Activated effector memory CD4-positive, alpha-beta T cell treated with anti-CD3 and anti-CD28 coated beads, Interleukin-2, amount 50 U/mL, for 16 hours (primary cell): ENCODE measurements around the gene MMP21.

Experiments
- DNase-seq: peaks from one replicate; pipeline ENCODE4 v3.0.0-alpha.2; 2020

The MMP21 gene

DNA sequence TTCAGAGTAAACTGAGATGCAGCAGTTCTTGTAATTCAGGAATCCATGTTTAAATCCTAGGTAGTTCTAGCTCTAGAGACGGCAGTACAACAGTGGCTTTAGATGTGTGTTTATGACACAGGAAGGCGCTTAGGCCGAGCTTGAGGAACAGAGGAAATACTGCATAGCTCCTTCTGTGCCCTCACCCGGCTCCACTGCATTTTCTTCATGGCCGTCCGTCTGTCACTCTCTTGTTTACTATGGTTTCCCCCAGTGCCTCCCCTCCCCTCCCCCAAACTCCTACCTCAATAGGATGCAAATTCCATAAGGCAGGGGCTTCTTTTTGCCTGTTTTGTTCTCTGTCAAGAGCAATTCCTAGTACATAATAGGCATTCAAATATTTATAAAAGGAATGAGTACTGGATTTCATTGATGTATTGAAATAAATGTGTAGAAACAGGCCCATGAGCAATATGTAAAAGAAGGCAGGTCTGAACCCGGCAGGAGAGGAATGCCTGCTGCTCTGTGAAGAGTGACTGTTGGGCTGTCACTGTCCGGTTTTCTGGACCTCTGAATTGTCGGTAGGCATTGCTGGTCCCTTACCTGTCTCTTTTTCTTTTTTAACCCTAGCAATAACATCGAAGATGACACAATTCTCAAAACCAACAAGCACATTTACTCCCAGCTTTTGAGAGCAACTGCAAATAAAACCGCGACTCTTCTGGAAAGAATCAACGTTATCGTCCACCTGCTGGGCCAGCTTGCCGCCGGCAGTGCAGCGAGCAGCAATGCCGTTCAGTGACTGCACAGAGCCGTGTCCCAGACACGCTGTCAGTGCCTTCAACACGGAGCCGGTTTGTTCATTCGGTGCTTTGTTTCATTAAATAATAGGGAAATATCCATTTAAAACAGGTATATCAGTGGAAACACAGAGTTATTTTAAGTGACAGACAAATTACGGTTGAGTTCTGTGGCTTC lies 12.7 kb downstream of the MMP21 start:
- no peak for DNase-seq

DNA sequence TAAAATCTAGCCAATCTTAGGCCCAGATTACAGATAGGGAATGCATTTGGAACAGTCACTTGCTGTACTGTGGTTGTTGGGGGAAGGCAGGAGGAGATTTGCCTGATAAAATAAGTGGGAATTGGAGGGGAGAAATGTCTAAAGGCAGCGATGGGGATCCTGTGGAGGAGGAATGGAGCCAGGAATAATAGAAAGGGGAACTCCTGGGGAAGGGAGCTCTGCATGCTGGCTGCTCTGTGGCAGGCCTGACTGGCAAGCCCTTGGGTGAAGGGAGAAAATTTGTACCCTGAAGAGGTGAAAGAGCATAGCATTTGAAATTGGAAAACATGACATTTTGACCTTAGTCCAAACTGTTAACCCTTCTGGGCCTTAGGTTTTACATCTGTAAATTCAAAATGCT lies 13.7 kb downstream of the MMP21 start:
- DNase-seq = no peak

DNA sequence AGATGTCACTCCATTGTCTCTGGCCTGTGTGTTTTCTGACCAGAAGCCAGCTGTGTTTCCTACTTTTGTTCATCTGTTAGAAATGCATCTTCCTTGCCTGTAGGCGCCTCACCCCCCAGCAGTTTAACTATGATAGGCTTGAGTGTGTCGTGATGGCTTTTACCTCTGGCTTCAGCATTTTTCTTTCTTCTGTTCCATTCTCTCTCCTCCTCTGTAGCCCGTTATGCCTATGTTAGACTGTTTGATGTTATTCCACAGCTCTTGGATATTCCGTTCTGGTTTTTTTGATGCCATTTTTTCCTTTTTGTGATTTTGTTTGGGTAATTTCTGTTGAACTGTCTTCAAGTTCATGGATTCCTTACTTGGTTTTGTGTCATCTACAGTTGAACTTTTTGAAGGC lies 17.9 kb downstream of the MMP21 start:
- DNase-seq = no peak

DNA sequence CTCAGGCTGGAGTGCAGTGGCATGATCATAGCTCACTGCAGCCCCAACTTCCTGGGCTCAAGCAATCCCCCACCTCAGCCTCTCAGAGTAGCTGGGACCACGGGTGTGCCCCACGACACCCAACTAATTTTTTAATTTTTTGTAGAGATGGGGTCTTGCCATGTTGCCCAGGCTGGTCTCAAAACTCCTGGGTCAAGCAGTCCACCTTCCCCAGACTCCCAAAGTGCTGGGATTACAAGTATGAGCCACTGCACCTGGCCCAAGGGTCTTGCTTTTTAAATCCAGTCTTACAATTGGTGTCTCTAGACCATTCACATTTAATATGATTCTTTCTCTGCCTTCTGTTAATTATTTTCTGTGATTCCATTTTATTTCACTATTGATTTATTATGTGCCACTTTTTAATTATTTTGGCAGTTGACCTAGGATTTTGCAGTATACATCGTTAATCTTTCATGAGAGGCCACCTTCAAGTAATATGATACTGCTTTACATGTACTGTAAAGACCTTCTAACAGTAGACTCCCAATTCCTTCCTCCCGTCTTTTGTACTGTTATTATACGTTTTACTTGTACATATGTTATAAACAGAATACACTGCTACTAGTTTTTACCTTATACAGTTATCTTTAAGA lies 18.7 kb downstream of the MMP21 start:
- DNase-seq = no peak

DNA sequence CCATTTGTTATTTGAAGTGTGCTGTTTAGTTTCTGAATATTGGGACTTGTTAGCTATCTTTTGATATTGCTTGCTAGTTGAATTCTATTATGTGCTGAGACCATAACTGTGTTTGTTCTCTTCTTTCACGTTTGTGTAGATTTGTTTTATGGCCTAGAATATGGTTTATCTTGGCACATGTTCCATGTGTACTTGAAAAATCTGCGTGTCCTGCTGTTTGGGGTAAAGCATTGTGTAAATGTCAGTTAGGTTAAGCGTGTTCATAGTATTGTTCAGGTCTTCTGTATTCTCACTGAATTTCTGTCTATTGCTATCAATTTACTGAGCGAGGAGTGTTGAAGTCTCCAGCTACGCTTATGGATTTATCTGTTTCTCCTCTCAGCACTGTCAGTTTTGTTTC lies 19.4 kb downstream of the MMP21 start:
- DNase-seq = no peak

DNA sequence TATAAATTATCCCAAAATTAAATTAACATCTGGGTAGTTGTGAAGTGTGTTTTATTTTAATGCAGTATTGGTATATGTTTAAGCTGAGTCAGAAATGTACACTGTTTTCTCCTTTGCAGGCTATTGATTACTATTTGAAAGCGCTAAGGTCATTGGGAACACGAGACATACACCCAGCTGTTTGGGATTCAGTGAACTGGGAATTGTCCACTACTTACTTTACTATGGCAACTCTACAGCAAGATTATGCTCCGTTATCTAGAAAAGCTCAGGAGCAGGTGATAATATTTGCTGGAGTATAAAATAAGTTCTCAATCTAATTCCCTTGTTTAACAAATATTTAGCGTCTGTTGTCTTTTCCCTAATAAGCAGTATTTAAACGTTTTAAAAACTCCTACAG lies 28.2 kb downstream of the MMP21 start:
- no peak for DNase-seq

DNA sequence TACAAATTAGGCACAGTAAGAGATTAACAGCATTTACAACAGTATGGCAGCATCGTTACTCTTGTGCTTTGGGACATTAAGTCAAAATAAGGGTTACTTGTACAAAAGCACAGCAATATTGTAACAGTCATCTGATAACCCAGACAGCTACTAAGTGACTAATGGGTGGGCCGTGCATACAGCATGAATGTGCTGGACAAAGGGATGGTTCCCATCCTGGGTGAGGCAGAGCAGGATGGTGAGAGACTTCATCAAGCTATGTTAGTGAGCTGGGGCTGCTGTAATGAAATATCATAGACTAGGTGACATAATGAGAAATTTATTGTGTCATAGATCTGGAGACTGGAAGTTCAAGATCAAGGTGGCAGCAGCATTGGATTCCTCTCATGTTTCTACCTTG lies 30.7 kb downstream of the MMP21 start:
- no peak for DNase-seq

DNA sequence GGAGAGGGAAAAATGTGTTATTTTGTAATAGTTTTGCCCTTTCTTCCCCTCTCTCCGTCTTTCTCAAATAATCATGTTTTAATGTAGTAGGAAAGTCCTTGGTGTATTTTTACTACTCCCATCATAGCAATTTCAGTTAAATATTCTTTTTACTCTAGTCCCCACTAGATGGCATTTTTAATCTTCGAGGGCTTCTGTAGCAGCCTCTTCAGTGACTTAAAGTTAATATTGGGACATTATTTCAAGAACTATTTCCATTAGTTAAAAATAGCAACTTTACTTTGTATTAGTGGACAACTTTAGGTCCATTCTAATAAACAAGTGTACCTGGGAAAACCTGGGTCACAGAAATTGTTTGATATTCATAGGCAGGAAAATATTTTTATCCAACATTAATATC lies 33.2 kb downstream of the MMP21 start:
- no peak for DNase-seq

DNA sequence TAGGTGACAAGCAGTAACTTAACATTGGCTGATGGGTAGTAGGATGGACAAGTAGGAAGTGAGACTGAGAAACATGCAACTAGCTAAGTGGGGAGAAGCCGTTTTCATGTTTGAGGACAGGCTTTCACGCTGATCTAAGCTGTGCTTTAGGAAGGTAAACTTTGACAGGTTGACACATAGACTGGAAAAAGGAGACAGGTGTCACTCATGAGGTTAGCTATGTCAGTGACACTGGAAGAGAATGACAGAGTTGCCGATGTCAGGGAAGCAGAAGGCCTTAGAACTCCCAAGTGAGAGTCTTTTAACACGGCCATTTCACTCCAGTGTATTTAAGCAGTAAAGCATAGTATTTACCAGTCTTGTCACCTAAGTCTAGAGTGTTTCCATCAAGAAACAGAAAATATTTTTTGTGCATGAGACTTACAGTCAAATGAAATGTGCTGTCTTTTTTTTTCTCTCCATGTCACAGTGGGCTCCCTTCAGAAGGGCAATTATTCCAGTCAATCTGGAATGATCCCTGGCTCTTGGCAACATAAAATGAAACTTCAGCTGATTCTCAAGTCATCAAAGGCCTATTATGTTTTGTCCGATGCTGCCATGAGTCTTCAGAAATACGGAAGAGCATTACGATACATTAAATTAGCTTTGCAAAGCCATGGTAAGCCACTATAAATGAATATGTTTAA lies 35.5 kb downstream of the MMP21 start:
- DNase-seq = no peak

DNA sequence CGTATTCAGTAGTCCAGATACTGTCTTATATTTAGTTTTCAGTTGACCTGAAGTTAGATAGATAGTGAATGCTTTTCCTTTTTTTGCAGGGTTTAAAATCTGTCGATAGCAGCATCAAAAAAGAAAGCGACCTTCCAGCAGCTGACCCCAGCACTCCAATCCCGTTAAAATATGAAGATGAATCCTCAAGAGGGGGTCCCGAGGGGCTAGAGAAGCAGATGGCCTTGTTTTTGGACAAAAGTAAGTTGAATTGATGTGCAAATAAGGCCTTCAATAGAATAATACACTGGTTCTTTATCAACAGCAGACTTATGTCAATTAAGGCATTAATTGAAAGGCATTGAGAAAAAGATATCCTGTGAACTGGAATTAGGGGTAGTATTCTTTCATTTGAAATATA lies 37.4 kb downstream of the MMP21 start:
- no peak for DNase-seq

DNA sequence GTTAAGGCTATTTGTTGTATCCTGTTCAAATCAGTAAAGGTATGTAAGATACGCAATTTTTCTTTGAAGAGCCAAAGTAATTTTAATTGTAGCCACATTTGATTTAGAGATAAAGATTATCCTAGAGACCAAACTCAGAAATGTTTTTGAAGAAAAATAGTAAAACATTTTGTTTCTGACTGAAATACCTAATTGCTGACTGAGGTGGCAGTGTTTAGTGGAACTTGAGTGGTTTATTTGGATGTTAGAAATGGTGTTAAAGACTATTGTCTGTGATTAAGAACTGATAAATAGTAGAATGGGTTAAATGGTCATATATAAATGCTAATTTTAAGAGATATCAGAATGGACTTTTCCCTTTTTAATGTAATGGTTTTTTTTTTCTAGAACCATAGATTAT lies 40.8 kb downstream of the MMP21 start:
- DNase-seq = no peak

DNA sequence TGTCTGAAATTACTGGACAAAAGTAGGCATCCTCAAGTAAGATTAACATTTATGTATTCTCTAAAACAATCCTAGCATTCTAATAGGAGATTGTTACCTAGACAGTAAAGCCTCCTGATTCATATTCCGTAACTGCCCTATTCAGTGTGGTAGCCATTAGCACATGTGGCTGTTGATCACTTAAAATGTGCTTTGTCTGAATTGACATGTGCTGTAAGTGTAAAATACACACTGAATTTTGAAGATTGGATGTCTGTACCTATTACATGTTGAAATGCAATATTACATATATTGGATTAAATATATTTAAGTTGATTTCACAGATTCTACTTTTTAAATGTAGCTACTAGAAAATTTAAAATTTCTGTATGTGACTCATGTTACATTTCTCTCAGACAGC lies 41.5 kb downstream of the MMP21 start:
- no peak for DNase-seq

DNA sequence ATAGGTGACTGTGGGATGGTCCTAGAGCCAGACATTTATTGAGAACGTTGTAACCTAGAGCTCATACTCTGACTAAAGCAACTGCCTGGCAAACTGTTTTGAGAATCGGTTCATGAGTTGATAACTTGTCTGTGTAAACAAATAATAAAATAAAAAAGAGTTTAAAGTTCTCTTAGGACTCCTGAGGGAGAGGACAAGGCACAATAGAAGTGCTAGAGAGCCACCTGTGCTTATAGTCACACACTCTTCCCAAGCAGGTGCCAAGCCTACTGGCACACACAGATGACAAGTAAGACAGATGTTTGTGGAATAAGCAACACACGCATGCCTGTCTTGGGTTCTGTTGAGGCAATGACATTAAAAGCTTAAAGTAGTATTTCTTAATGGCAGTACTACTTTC lies 48.2 kb downstream of the MMP21 start:
- no peak for DNase-seq

DNA sequence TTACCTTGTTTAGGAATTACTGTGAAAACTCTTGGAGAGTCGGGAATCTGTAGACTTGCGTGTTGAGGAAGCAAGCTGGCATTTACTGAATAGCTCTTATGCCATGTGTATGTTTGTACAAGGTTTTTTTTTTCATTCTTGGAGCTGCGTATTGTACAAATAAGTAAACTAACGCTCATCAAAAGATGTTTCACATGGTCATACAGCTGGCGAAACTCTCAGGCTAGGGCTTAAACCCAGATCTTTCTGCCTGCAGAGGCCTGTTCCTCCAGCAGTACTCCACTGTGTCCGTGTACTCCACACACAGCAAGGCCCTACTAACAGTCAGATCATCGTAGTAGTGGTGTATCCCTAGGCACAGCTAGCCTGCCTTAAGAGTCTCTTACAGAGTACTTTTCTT lies 48.7 kb downstream of the MMP21 start:
- no peak for DNase-seq

DNA sequence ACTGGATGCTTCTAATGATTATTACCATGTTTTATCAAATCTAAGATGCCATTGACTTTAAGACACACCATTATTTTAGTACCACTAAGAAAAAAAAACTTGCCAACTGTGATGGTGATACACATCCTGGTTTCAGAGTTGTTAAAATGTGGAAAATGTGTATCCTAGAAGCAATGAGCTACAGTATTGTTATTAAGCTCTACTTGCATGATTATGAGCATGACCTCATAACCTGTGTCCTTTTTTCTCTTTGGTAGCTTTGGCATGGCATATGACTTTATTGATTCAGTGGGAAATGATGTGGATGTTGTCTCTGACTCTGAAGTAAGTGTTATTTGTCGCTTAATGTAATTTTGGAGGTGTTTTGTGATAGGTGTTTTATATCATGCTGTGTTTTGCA lies 52.8 kb downstream of the MMP21 start:
- DNase-seq = no peak

DNA sequence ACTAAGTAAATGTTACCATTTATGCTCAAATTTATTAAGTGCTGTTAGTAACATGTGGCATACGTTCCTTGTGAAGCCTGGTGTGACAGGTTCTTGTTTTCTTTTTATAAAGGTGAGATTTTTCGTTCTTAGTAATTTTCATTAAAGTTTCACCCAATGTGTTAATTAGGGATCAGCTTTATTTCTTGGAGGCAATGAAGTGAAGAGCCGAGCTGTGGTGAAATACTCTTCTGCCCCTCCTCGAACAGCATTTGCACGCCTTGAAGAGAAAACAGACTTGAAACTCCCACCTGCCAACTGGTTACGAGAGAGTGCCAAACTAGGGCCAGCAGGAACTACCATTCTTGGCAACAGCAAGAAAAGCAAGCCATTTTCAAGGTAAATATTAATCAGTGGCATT lies 54.6 kb downstream of the MMP21 start:
- DNase-seq = no peak

DNA sequence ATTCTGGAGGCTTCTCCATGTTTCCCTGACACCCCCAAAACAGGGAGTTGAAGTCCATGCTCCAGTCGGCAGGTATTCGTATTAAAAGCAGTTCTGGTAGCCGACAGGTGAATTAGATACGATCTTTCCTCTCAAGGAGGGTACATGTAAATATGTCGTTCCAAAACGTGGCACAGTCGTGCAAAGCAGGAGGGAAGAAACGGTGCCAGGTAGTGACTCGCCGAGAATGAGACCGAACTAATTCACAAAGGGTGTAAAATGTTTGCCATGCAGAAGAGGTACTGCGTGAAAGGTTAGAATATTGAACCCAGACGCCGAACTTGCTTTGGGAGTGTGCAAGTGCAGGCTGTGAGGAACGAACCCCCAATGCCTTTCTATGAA lies 55.6 kb downstream of the MMP21 start:
- no peak for DNase-seq

DNA sequence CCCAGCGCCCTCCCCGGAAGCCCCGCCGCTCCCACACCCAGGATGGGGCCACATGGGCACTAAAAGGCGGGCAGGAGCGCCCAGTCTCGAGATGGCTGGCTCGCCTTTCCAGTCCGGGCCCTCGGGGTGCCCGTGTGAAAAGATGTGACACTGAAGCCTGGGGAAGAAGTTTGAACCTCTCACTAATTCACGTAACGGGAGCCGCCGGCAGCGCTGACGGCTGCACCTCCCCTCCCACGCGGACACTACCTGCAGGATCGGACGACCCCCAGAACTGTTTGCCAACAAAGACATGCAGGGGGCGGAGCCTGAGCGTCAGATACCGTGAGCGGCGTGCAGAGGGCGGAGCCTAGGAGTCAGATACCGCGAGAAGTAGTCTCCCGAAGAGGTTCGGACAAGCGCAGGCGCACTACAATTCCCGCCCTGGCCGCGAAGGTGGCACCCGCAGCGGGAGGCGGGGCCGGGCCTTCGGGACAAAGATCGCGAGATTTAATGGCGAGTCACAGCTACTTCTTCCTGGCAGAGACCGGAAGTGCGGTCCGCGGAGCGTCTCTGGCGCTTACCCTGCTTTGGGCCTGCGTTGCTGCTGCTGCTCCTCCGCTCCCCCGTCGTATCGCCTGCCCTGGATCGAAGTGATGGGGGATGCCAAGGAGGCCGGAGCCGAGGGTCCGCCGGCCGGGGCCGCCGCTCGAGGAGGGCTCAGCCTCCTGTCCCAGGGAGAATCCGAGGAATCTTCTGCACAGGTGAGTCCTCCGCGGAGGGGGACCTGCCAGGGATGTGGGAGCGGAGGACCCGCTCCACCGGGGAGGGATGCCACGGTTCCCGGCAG lies 56.2 kb downstream of the MMP21 start, which contains the start of gene EDRF1:
EDRF1 (plus strand) TSS at position 537 of the 829 bp plus-strand sequence; CDS start at position 636, 99 bp downstream.
- DNase-seq = peak; percentile 100
